ENCODE data around the gene MACF1. TPM values are rescaled to one million over a fixed set of nuclear protein-coding genes. Genes with fewer than 3 reads are reported as not detected.

Gene MACF1
- total and polyA plus RNA-seq, 2 donors (not counting 1 experiment from before 2014, with no cell fraction given) = 64.1 to 159 TPM

DNA sequence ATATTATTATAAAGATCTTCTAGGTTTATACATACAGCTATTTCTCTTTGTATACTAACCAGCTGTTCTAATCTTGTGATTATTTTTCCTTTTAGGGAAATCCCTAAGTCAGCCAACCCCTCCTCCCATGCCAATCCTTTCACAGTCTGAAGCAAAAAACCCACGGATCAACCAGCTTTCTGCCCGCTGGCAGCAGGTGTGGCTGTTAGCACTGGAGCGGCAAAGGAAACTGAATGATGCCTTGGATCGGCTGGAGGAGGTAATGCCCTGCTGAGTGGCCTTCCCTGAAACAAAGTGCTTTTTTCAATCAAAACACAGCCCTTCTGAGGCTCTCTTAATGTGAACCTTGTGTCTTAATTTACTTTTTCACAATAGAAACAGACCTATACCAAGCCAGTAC is 254.5 kb downstream of the MACF1 start:
- no peaks in the 10 kb centered on the region for H3K27me3 ChIP-seq (replicated peaks in 1 of 4; ENCODE audit: control extremely low read depth in 1 of 4, control insufficient read depth in 3 of 4, insufficient read depth in 4 of 4, low read length in 3 of 4)
- intact Hi-C loops (cut with micrococcal nuclease) = no loop called here
- no peak overlapping the region for H3K27ac Mint-ChIP-seq
- CTCF ChIA-PET = interaction anchor here (1.7 kb wide), 1 partner anchor 80 kb away, joined by 4 read pairs; no protein-coding TSS in a partner anchor
- H3K9me3 Mint-ChIP-seq (ENCODE audit: insufficient read depth) = no peaks in the 10 kb centered on the region
- H3K9me3 ChIP-seq (ENCODE audit: control extremely low read depth in 1 of 3, control insufficient read depth in 2 of 3, insufficient read depth in 1 of 3, low read length in 2 of 3) = no peaks in the 10 kb centered on the region
- WGBS (ENCODE audit: insufficient coverage) = 100% methylated on average over 3 of the region's 4 CpGs
- H3K4me3 ChIP-seq (ENCODE audit: control extremely low read depth in 1 of 5, extremely low read depth in 1 of 5, insufficient read depth in 1 of 5, low read depth in 2 of 5, low read length in 4 of 5) = no peak overlapping the region
- H3K4me3 Mint-ChIP-seq = no peak overlapping the region
- no peaks in the 10 kb centered on the region for H3K79me2 ChIP-seq (ENCODE audit: control insufficient read depth, insufficient read depth, low read length)
- H3K4me1 Mint-ChIP-seq = no peaks in the 10 kb centered on the region
- no peak overlapping the region for H3K9ac ChIP-seq (ENCODE audit: low read length)
- H3K36me3 ChIP-seq (replicated peaks in 1 of 2; ENCODE audit: control extremely low read depth in 1 of 2, control insufficient read depth in 1 of 2, extremely low read depth in 1 of 2, insufficient read depth in 2 of 2, low read length in 1 of 2) = peaks cover 6 to 95% of the 10 kb centered on the region in 2 experiments
- POLR2A ChIA-PET = no interaction called here
- ATAC-seq (ENCODE audit: low read depth) (no peak), DNase-seq (no peak)
- H3K4me2 ChIP-seq (replicated peaks; ENCODE audit: low read depth, low read length, poor library complexity, severe bottlenecking) = no peak overlapping the region
- H4K20me1 ChIP-seq (ENCODE audit: control insufficient read depth, insufficient read depth, low read length, poor library complexity, severe bottlenecking) = no peaks in the 10 kb centered on the region
- H3K27ac ChIP-seq (ENCODE audit: low read length in 2 of 2) = no peak overlapping the region
- H3K4me1 ChIP-seq (ENCODE audit: control insufficient read depth in 2 of 2, insufficient read depth in 2 of 2, low read length in 2 of 2) = no peaks in the 10 kb centered on the region
- H2AFZ ChIP-seq (ENCODE audit: insufficient read depth, low read depth, low read length, poor library complexity, severe bottlenecking) = no peak overlapping the region
- no peaks in the 10 kb centered on the region for H3K27me3 Mint-ChIP-seq
- TF ChIP-seq, protein P1, sequence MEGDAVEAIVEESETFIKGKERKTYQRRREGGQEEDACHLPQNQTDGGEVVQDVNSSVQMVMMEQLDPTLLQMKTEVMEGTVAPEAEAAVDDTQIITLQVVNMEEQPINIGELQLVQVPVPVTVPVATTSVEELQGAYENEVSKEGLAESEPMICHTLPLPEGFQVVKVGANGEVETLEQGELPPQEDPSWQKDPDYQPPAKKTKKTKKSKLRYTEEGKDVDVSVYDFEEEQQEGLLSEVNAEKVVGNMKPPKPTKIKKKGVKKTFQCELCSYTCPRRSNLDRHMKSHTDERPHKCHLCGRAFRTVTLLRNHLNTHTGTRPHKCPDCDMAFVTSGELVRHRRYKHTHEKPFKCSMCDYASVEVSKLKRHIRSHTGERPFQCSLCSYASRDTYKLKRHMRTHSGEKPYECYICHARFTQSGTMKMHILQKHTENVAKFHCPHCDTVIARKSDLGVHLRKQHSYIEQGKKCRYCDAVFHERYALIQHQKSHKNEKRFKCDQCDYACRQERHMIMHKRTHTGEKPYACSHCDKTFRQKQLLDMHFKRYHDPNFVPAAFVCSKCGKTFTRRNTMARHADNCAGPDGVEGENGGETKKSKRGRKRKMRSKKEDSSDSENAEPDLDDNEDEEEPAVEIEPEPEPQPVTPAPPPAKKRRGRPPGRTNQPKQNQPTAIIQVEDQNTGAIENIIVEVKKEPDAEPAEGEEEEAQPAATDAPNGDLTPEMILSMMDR (IDR thresholded peaks at IDR 0.05) = no peak
- TF ChIP-seq EZH2 (IDR thresholded peaks at IDR 0.05; ENCODE audit: borderline replicate concordance, insufficient read depth, low read depth, low read length, poor library complexity, severe bottlenecking) = no peak

DNA sequence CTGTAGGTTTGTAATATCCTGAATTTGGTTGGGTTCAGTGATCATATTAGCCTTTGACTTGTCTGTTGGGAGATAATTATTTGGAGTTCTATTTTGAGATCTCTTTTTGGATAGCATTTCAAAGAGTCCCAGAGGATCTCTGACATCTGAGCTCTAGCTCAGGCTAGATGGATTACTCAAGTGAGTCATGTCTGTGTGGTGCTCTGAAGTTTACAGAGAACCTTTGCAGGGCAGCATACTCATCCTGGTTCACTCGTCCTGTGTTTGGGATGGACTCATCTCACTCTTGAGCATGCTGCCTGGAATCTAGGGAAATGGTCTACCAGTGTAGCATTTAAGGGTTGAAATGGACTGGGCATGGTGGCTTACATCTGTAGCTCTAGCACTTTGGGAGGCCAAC is 257.6 kb downstream of the MACF1 start:
- Histone ChIP-seq H3K4me3 (ENCODE audit: control extremely low read depth in 1 of 5, extremely low read depth in 1 of 5, insufficient read depth in 1 of 5, low read depth in 2 of 5, low read length in 4 of 5) (no peak overlapping the region), H3K79me2 (ENCODE audit: control insufficient read depth, insufficient read depth, low read length) (no peaks in the 10 kb centered on the region), H3K4me2 (replicated peaks; ENCODE audit: low read depth, low read length, poor library complexity, severe bottlenecking) (no peak overlapping the region), H3K27me3 (replicated peaks in 1 of 4; ENCODE audit: control extremely low read depth in 1 of 4, control insufficient read depth in 3 of 4, insufficient read depth in 4 of 4, low read length in 3 of 4) (no peaks in the 10 kb centered on the region), H3K9me3 (ENCODE audit: control extremely low read depth in 1 of 3, control insufficient read depth in 2 of 3, insufficient read depth in 1 of 3, low read length in 2 of 3) (no peaks in the 10 kb centered on the region), H3K4me1 (ENCODE audit: control insufficient read depth in 2 of 2, insufficient read depth in 2 of 2, low read length in 2 of 2) (no peaks in the 10 kb centered on the region), H3K27ac (ENCODE audit: low read length in 2 of 2) (no peak overlapping the region), H4K20me1 (ENCODE audit: control insufficient read depth, insufficient read depth, low read length, poor library complexity, severe bottlenecking) (no peaks in the 10 kb centered on the region), H2AFZ (ENCODE audit: insufficient read depth, low read depth, low read length, poor library complexity, severe bottlenecking) (no peak overlapping the region), H3K36me3 (replicated peaks in 1 of 2; ENCODE audit: control extremely low read depth in 1 of 2, control insufficient read depth in 1 of 2, extremely low read depth in 1 of 2, insufficient read depth in 2 of 2, low read length in 1 of 2) (peaks cover 3 to 90% of the 10 kb centered on the region in 2 experiments), H3K9ac (ENCODE audit: low read length) (no peak overlapping the region)
- Mint-ChIP-seq H3K27ac (no peak overlapping the region), H3K4me1 (no peaks in the 10 kb centered on the region), H3K27me3 (no peaks in the 10 kb centered on the region), H3K9me3 (ENCODE audit: insufficient read depth) (no peaks in the 10 kb centered on the region), H3K4me3 (no peak overlapping the region)
- POLR2A ChIA-PET = no interaction called here
- no peak for TF ChIP-seq EZH2 (IDR thresholded peaks at IDR 0.05; ENCODE audit: borderline replicate concordance, insufficient read depth, low read depth, low read length, poor library complexity, severe bottlenecking)
- TF ChIP-seq, protein P1 (IDR thresholded peaks at IDR 0.05) = no peak
- WGBS (ENCODE audit: insufficient coverage) = 100% methylated on average over 1 of the region's 1 CpG
- ATAC-seq (ENCODE audit: low read depth) (no peak), DNase-seq (no peak)
- intact Hi-C loops (cut with micrococcal nuclease) = no loop called here
- CTCF ChIA-PET = no interaction called here
